ENCODE measurements around the gene WFDC10B. TPM values are rescaled to one million over a fixed set of nuclear protein-coding genes. Genes with fewer than 3 reads are reported as not detected.
"Not testable (repeated sequence)": the region's sequence is repeated elsewhere in the genome, so short reads cannot be mapped to it uniquely, and the experiment has no call there.

The WFDC10B gene
- total and polyA plus RNA-seq, 9 donors: 0.37 TPM; not detected in 8

DNA sequence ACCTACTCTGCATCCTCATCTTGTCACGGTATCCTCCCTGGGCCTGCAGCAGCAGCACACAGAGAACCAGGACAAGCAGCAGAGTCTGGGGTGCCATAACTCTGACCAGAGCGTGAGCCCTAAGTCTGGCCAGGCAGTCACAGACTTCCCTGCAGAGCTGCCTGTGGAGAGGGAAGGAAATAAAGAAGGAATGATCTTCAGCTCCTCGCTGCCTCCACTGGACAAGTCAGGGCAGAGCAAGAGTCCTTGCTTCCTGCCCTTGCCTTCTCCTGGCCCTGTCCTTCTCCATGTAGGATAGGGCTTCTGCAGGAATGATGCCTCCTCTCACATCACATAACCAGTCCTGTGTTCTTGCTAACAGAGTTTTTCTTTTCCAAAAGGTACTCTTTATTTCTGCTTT lies 18.9 kb downstream of the WFDC10B start:
- WGBS, 3 donors: 56 to 65% (median 63%) methylated on average over 3 of the region's 3 CpGs
- TF ChIP-seq CTCF (IDR thresholded peaks at IDR 0.05) (no peak), POLR2A (IDR thresholded peaks at IDR 0.05) (no peak), EP300 (IDR thresholded peaks at IDR 0.05) (no peak)
- no peaks in the 10 kb centered on the region for H3K9me3 ChIP-seq
- no peak overlapping the region for H3K27ac ChIP-seq
- no peaks in the 10 kb centered on the region for H3K4me1 ChIP-seq (ENCODE audit: insufficient read depth)
- no peak overlapping the region for H3K4me3 ChIP-seq
- no peak for DNase-seq
- no peaks in the 10 kb centered on the region for H3K27me3 ChIP-seq
- no peaks in the 10 kb centered on the region for H3K36me3 ChIP-seq
- intact Hi-C loops (cut with DNase I): no loop called here

GRCh38 chr20:45679650-45680049 lies 25.2 kb downstream of the WFDC10B start:
- Histone ChIP-seq H3K9me3 (peaks cover 0 to 3% of the 10 kb centered on the region in 2 donors), H3K4me1 (ENCODE audit: insufficient read depth) (no peaks in the 10 kb centered on the region), H3K27me3 (no peaks in the 10 kb centered on the region), H3K4me3 (no peak overlapping the region), H3K27ac (no peak overlapping the region), H3K36me3 (no peaks in the 10 kb centered on the region)
- no peak for DNase-seq
- intact Hi-C loops (cut with DNase I): no loop called here
- TF ChIP-seq CTCF (IDR thresholded peaks at IDR 0.05) (no peak), POLR2A (IDR thresholded peaks at IDR 0.05) (no peak), EP300 (IDR thresholded peaks at IDR 0.05) (no peak)

- Histone ChIP-seq H3K36me3 (no peaks in the 10 kb centered on the region), H3K27ac (no peak overlapping the region), H3K4me1 (ENCODE audit: insufficient read depth) (no peaks in the 10 kb centered on the region), H3K4me3 (no peak overlapping the region), H3K27me3 (no peaks in the 10 kb centered on the region), H3K9me3 (no peaks in the 10 kb centered on the region)
- no peak for TF ChIP-seq EP300 (IDR thresholded peaks at IDR 0.05)
- no peak for TF ChIP-seq CTCF (IDR thresholded peaks at IDR 0.05)
- no peak for TF ChIP-seq POLR2A (IDR thresholded peaks at IDR 0.05)
- intact Hi-C loops (cut with DNase I): no loop called here
- no peak for DNase-seq
These were observed 32.1 kb downstream of the WFDC10B start for GRCh38 chr20:45672765-45673164.

DNA sequence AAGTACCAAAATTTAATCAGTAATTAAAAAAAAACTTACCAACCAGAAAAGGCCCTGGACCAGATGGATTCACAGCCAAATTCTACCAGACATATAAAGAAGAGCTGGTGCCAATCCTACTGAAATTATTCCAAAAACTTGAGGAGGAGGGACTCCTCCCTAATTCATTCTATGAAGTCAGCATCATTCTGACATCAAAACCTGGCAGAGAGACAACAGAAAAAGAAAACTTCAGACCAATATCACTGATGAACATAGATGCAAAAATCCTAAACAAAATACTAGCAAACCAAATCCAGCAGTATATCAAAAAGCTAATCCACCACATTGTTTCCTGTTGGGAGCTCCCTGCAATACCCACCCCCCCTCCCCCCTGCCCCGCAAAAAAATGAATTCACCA lies 34.7 kb downstream of the WFDC10B start, which contains the start of gene WFDC11:
WFDC11 (minus strand) TSS at position 101 of the 400 bp plus-strand sequence. CDS start 19,639 bp downstream, outside the sequence.
- Histone ChIP-seq H3K36me3 (no peaks in the 10 kb centered on the region), H3K27me3 (no peaks in the 10 kb centered on the region), H3K27ac (no peak within 1 kb of the TSS), H3K9me3 (no peaks in the 10 kb centered on the region), H3K4me3 (no peak within 1 kb of the TSS), H3K4me1 (ENCODE audit: insufficient read depth) (no peaks in the 10 kb centered on the region)
- TF ChIP-seq POLR2A (IDR thresholded peaks at IDR 0.05) (no peak), CTCF (IDR thresholded peaks at IDR 0.05) (no peak), EP300 (IDR thresholded peaks at IDR 0.05) (no peak)
- DNase-seq: no peak
- intact Hi-C loops (cut with DNase I): no loop called here
- 88 to 93% (median 89%) methylated on average over 1 of the region's 1 CpG for WGBS, 3 donors

DNA sequence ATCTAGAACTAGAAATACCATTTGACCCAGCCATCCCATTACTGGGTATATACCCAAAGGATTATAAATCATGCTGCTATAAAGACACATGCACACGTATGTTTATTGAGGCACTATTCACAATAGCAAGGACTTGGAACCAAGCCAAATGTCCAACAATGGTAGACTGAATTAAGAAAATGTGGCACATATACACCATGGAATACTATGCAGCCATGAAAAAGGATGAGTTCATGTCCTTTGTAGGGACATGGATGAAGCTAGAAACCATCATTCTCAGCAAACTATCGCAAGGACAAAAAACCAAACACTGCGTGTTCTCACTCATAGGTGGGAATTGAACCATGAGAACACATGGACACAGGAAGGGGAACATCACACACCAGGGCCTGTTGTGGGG lies 47.8 kb downstream of the WFDC10B start:
- H3K27ac ChIP-seq; H3K4me1 ChIP-seq (ENCODE audit: insufficient read depth); DNase-seq; H3K36me3 ChIP-seq; H3K9me3 ChIP-seq; H3K27me3 ChIP-seq; intact Hi-C loops (cut with DNase I); H3K4me3 ChIP-seq: not testable (repeated sequence)
- 70 to 86% (median 78%) methylated on average over 3 of the region's 3 CpGs for WGBS, 3 donors

DNA sequence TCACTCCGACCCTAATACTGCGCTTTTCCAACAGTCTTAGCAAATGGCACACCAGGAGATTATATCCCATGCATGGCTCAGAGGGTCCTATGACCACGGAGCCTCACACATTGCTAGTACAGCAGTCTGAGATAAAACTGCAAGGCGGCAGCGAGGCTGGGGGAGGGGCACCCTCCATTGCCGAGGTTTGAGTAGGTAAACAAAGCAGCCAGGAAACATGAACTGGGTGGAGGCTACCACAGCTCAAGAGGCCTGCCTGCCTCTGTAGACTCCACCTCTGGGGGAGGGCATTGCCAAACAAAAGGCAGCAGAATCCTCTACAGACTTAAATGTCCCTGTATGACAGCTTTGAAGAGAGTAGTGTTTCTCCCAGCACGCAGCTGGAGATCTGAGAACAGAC lies 53.1 kb downstream of the WFDC10B start:
- 84 to 85% (median 85%) methylated on average over 7 of the region's 7 CpGs for WGBS, 3 donors
- H3K36me3 ChIP-seq; intact Hi-C loops (cut with DNase I): not testable (repeated sequence)

More for the DNA sequence above, 53.1 kb downstream of the WFDC10B start:
- H3K4me3 ChIP-seq; H3K9me3 ChIP-seq; DNase-seq; H3K27me3 ChIP-seq; H3K27ac ChIP-seq; H3K4me1 ChIP-seq (ENCODE audit: insufficient read depth): not testable (repeated sequence)

All from ovary (tissue), 9 donors.